ENCODE results near the gene PTCRA.

PTCRA gene

DNA sequence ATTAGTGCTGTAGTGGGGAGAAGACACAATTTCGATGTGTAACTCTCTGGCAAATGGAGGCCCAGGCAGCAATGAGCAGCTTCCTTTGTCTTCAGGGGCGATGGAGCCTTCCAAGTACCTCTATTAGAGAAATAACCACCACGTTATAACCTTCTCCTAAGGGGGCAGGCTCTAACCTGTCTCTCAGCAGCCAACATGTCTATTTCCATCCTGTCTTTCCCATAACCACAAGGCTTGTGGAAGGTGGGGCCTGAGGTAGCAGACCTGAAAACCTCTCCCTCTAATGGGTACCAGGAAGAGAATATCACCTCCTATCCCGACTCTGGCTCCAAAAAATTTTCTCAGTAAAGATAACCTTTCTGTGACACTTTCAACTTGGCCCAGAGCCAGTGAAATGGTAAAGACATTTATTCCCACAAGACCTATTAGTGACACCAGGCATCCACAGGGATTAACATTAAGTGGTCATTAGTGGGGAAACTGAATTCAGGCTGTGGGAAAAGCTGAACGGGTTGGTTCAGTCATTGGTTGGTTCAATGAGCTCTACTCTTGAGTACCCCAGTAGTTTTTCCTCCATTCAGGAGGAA, 59.2 kb downstream of the PTCRA start:
- DNase-seq = no peak
